ENCODE results near the gene VGLL4.
"Not testable (repeated sequence)": the region's sequence is repeated elsewhere in the genome, so short reads cannot be mapped to it uniquely, and the experiment has no call there.

VGLL4 gene

DNA sequence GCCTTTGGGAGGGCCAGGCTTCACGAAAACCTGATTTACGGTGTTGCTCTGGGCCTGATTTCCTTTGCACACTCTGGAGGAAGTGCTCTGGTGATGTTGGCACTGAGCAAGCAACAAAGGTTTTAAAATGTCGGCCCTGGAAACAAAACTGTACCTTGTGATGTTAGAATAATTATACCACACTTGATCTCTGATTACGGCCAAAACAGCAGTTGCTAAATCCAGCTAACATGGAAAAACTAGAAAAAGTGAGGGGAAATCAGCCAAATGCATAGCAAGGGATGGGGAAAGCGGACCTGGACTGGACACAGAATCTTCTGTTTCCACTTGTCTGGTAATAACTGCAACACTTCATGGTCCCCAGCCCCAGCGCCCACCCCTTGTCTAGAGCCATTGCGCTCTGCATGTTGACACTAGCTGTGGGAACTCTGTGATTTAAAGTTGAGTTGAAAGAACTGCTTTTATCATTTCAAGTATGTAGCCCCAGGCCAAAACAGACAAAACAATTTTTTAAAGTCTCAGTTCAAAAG lies 120.1 kb downstream of the VGLL4 start:
- DNase-seq, result no peak

DNA sequence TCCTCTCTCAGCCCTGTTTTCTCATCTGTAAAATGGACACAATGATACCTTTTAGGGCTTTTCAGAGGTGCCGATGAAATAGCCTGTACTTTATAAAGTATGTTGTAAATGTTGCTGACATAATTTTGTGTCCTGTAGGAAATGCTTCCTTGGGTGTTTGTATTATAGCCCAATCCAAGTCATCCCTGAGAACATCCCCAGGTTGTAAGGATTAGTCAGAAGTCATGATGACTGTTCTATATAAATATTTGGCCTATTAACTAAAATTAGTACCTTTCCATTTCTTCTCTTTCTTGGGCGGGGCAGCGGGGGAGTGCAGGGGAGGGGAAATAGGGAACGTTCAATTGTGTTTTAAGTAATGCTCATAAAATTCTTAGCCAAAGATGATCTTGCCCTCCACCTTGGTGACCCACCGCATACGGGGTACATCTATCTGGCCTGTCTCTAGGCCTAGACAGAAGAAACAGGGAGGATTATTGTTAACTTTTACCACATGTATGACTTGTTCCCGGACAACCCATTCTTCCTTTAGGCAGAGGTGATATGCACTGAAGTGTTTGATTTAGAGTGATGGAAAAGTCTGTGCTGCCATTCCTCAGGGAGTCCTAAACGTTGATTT lies 120.7 kb downstream of the VGLL4 start:
- DNase-seq, result no peak

DNA sequence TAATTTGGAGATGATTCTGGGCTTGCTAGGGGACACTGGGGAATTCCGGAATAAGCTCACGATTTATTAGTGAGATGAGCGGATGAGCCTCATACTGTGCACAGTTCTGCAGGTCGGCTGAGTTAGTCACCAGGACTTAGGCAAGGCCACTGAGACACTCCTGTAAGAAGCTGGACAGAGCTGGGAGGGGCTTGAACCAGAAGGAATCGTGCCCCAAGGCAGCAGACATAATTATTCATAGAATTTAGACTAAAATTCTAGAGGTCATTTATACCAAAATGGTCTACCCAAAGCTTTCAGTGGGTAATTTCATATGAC lies 121.4 kb downstream of the VGLL4 start:
- DNase-seq, result no peak

- DNase-seq, result no peak
Observed at GRCh38 chr3:11521167-11521566, 122.5 kb downstream of the VGLL4 start.

- DNase-seq, result no peak
Observed at GRCh38 chr3:11517601-11518000, 126.1 kb downstream of the VGLL4 start.

- DNase-seq, result no peak
Observed at GRCh38 chr3:11514191-11514821, 129.4 kb downstream of the VGLL4 start.

DNA sequence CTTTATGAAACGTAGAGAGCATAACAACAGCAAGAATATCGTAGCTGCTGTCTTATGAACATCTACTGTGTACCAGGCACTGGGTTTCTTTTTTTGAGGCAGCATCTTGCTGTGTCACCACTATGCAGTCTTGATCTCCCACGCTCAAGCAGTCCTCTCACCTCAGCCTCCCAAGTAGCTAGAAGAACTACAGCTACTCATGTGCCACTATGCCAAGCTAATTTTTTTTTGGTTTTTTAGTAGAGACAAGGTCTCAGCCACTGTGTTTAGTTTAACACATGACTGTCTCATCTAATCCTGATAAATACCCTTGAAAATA lies 129.9 kb downstream of the VGLL4 start:
- no peak for DNase-seq

DNA sequence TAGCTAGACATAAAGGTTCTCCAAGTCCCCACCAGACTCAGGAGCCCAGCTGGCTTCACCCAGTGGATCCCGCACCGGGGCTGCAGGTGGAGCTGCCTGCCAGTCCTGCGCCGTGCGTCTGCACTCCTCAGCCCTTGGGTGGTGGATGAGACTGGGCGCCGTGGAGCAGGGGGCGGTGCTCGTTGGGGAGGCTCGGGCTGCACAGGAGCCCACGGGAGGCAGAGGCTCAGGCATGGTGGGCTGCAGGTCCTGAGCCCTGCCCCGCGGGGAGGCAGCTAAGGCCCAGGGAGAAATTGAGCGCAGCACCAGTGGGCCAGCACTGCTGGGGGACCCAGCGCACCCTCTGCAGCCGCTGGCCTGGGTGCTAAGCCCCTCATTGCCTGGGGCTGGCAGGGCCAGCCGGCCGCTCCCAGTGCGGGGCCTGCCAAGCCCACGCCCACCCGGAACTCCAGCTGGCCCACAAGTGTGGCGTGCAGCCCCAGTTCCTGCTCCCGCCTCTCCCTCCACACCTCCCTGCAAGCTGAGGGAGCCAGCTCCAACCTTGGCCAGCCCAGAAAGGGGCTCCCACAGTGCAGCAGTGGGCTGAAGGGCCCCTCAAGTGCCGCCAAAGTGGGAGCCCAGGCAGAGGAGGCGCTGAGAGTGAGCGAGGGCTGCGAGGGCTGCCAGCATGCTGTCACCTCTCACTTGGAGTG lies 130.4 kb downstream of the VGLL4 start:
- DNase-seq, result not testable (repeated sequence)

- not testable (repeated sequence) for DNase-seq
Observed at GRCh38 chr3:11511606-11512005, 132.1 kb downstream of the VGLL4 start.

DNA sequence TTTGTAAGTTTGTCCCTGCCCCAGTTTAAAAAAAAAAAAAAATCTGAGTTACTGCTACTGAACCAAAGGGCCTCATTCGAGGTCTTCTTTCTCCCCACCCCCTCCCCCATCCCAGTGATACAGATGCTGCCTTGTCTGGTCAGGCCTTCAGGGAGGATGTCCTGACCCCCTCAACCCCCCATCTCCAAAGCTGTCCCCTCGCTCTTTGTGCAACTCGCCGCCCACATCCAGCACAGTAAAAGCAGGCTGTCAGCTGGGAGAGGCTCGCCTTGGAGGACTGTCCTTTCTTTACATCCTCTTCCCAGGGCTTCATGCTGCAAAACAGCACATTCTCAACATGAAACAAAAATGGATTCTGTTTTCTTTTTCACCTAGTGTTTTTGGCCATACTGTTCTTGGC lies 133.4 kb downstream of the VGLL4 start:
- DNase-seq, result no peak

GRCh38 chr3:11510001-11510340 lies 133.7 kb downstream of the VGLL4 start:
- DNase-seq, result no peak

GRCh38 chr3:11509173-11510000 lies 134.3 kb downstream of the VGLL4 start:
- no peak for DNase-seq

GRCh38 chr3:11508346-11509172 lies 135.2 kb downstream of the VGLL4 start:
- no peak for DNase-seq

DNA sequence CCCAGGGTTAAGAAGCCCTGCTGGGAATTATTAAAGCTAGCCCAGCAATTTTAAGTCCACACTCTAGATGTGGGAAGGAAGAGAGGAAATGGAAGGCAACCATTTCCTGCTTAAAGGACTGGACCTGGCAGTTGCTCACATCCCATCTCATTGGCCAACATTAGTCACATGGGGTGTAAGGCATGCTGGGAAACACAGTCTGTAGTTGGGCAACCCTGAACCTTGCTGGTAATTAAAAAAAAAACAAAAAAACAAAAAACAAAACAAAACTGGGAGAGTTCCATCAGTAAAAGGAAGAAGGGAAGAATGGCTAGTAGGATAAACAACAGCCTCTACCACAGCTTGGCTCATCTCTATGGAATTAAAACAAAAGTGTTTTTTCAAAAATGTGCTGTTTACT lies 136.0 kb downstream of the VGLL4 start:
- no peak for DNase-seq
